ENCODE data around the gene CFAP97D2. TPM values are rescaled to one million over a fixed set of nuclear protein-coding genes. Genes with fewer than 3 reads are reported as not detected.
"Not testable (repeated sequence)": the region's sequence is repeated elsewhere in the genome, so short reads cannot be mapped to it uniquely, and the experiment has no call there.

The CFAP97D2 gene
- total RNA-seq, 1 donor from 2014 or later, result not detected

- Histone ChIP-seq H3K36me3 (peaks cover 0 to 81% of the 10 kb centered on the region in 2 donors), H3K27me3 (no peaks in the 10 kb centered on the region)
Measured at GRCh38 chr13:114260814-114261213, 81.8 kb downstream of the CFAP97D2 start.

GRCh38 chr13:114261328-114261965 lies 82.4 kb downstream of the CFAP97D2 start:
- Histone ChIP-seq H3K4me1 (no peaks in the 10 kb centered on the region), H3K36me3 (peaks cover 0 to 85% of the 10 kb centered on the region in 2 donors), H3K9me3 (no peaks in the 10 kb centered on the region), H3K27ac (no peak overlapping the region), H3K27me3 (no peaks in the 10 kb centered on the region), H3K4me3 (no peak overlapping the region)
- no peak for DNase-seq (ENCODE audit: extremely low spot score in 2 of 2)
- intact Hi-C loops (cut with DNase I), result no loop called here
- TF ChIP-seq CTCF (IDR thresholded peaks at IDR 0.05), result no peak
- TF ChIP-seq POLR2AphosphoS5 (IDR thresholded peaks at IDR 0.05; ENCODE audit: insufficient read depth in 1 of 2, low read depth in 1 of 2), result no peak
- TF ChIP-seq POLR2A (IDR thresholded peaks at IDR 0.05), result no peak

More at GRCh38 chr13:114260814-114261213, 81.8 kb downstream of the CFAP97D2 start:
- no peak for DNase-seq (ENCODE audit: extremely low spot score in 2 of 2)
- no peak overlapping the region for H3K27ac ChIP-seq
- intact Hi-C loops (cut with DNase I), result no loop called here
- H3K4me1 ChIP-seq, result no peaks in the 10 kb centered on the region
- H3K9me3 ChIP-seq, result no peaks in the 10 kb centered on the region
- no peak overlapping the region for H3K4me3 ChIP-seq
- TF ChIP-seq POLR2A (IDR thresholded peaks at IDR 0.05) (no peak), CTCF (IDR thresholded peaks at IDR 0.05) (no peak), POLR2AphosphoS5 (IDR thresholded peaks at IDR 0.05; ENCODE audit: insufficient read depth in 1 of 2, low read depth in 1 of 2) (no peak)

GRCh38 chr13:114263578-114263977 lies 84.5 kb downstream of the CFAP97D2 start:
- intact Hi-C loops (cut with DNase I), result no loop called here
- no peak overlapping the region for H3K27ac ChIP-seq
- TF ChIP-seq POLR2AphosphoS5 (IDR thresholded peaks at IDR 0.05; ENCODE audit: insufficient read depth in 1 of 2, low read depth in 1 of 2) (no peak), CTCF (IDR thresholded peaks at IDR 0.05) (no peak), POLR2A (IDR thresholded peaks at IDR 0.05) (no peak)

GRCh38 chr13:114264313-114264712 lies 85.3 kb downstream of the CFAP97D2 start:
- H3K27me3 ChIP-seq; DNase-seq (ENCODE audit: extremely low spot score in 2 of 2); intact Hi-C loops (cut with DNase I); H3K9me3 ChIP-seq; H3K4me1 ChIP-seq; H3K27ac ChIP-seq; H3K4me3 ChIP-seq: not testable (repeated sequence)
- peaks cover 0 to 84% of the 10 kb centered on the region in 2 donors for H3K36me3 ChIP-seq

More at GRCh38 chr13:114263578-114263977, 84.5 kb downstream of the CFAP97D2 start:
- H3K27me3 ChIP-seq, result no peaks in the 10 kb centered on the region
- no peak overlapping the region for H3K4me3 ChIP-seq
- H3K9me3 ChIP-seq, result no peaks in the 10 kb centered on the region
- H3K36me3 ChIP-seq, result peaks cover 0 to 81% of the 10 kb centered on the region in 2 donors
- DNase-seq (ENCODE audit: extremely low spot score in 2 of 2), result no peak
- no peaks in the 10 kb centered on the region for H3K4me1 ChIP-seq

- DNase-seq (ENCODE audit: extremely low spot score in 2 of 2), result no peak
- peaks cover 0 to 84% of the 10 kb centered on the region in 2 donors for H3K36me3 ChIP-seq
- no peaks in the 10 kb centered on the region for H3K27me3 ChIP-seq
- H3K27ac ChIP-seq, result no peak overlapping the region
- H3K9me3 ChIP-seq, result no peaks in the 10 kb centered on the region
- H3K4me3 ChIP-seq, result no peak overlapping the region
- intact Hi-C loops (cut with DNase I), result no loop called here
- TF ChIP-seq POLR2A (IDR thresholded peaks at IDR 0.05) (no peak), CTCF (IDR thresholded peaks at IDR 0.05) (no peak), POLR2AphosphoS5 (IDR thresholded peaks at IDR 0.05; ENCODE audit: insufficient read depth in 1 of 2, low read depth in 1 of 2) (no peak)
- no peaks in the 10 kb centered on the region for H3K4me1 ChIP-seq
Measured at GRCh38 chr13:114264886-114265611, 86.0 kb downstream of the CFAP97D2 start.

Measured in vagina (tissue), 2 donors.